ENCODE data around the gene AMH.

Gene AMH

DNA sequence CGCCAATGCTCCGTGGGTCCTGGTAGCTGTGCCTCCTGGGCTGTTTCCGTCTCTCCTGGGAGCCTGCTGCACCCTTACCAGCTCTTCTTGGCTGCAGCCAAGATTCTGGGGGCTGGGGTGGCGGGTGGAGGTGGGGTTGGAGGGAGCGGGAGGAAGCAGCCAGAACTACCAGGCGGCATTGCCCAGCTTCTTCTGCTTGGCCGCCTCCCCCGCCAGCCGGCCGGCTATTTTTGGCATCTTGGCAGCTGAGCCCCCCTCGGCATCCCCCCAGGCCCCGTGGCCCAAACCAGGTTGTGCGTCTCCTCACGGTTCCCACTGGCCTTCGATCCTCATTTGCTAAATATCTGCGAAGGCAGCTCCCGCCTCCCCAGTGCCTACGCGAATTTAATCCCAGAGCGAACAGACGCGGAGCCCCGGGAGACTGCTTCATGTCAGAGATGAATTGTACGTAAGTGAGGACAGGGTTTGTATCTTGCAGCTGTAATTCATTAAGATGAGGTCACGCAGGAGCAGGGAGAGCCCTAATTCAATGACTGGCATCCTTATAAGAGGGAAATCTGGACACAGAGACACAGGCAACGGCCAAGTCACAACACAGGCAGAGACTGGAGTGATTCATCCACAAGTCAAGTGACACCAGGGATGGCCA, 45.7 kb downstream of the AMH start:
- no peak overlapping the region for H3K4me3 ChIP-seq (ENCODE audit: extremely low read depth, insufficient read depth, low read length, poor library complexity, severe bottlenecking)
- H3K4me1 ChIP-seq (ENCODE audit: control insufficient read depth, insufficient read depth, low read length, poor library complexity, severe bottlenecking) = peaks cover 11% of the 10 kb centered on the region
- H3K27ac ChIP-seq (ENCODE audit: low read depth, low read length, severe bottlenecking) = no peak overlapping the region
- WGBS, 2 experiments (ENCODE audit: insufficient coverage in 2 of 2) = 78 to 82% methylated on average over 22 to 25 of the region's 26 CpGs
- no peaks in the 10 kb centered on the region for H3K9me3 ChIP-seq (ENCODE audit: control insufficient read depth, low read length)
- no peaks in the 10 kb centered on the region for H3K36me3 ChIP-seq (ENCODE audit: control insufficient read depth, insufficient read depth, low read length)

DNA sequence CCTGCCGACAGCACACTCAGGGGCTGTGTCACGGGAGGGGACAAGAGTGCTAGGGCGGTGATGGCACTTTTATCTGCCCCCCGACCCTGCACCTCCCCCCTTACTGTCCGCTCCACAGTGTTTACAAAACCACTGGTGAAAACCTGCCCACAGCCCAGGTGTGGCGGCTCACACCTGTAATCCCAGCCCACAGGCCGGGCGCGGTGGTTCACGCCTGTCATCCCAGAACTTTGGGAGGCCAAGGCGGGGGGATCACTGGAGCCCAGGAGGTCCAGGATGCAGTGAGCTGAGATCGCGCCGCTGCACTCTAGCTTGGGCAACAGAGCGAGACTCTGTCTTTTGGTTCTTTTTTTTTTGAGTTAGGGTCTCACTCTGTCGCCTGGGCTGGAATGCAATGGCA, 47.0 kb downstream of the AMH start:
- H3K27ac ChIP-seq (ENCODE audit: low read depth, low read length, severe bottlenecking) = no peak overlapping the region
- 89% methylated on average over 12 to 15 of the region's 16 CpGs for WGBS, 2 experiments (ENCODE audit: insufficient coverage in 2 of 2)
- no peaks in the 10 kb centered on the region for H3K9me3 ChIP-seq (ENCODE audit: control insufficient read depth, low read length)
- H3K36me3 ChIP-seq (ENCODE audit: control insufficient read depth, insufficient read depth, low read length) = no peaks in the 10 kb centered on the region
- H3K4me3 ChIP-seq (ENCODE audit: extremely low read depth, insufficient read depth, low read length, poor library complexity, severe bottlenecking) = no peak overlapping the region
- H3K4me1 ChIP-seq (ENCODE audit: control insufficient read depth, insufficient read depth, low read length, poor library complexity, severe bottlenecking) = peaks cover 4% of the 10 kb centered on the region

DNA sequence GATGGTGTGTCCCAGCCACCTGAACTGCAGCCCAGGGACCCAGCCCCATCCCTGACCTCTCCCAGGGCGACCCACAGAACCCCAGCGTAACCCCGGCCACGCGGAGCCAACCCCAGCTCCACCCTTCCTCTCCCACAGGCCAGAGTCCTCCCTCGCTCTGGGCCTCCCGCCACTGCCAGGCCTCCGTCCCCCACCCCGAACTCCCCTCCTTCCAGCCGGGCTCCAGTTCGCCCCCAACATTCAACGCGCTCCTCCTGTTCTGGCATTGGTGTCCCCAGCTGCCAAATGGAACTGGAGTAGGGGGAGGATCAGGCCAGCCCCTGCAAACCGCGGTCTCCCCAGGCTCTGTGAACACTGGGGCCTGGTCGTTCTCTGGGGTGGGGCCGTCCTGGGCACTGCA, 51.4 kb downstream of the AMH start:
- no peaks in the 10 kb centered on the region for H3K9me3 ChIP-seq (ENCODE audit: control insufficient read depth, low read length)
- H3K4me3 ChIP-seq (ENCODE audit: extremely low read depth, insufficient read depth, low read length, poor library complexity, severe bottlenecking) = no peak overlapping the region
- H3K4me1 ChIP-seq (ENCODE audit: control insufficient read depth, insufficient read depth, low read length, poor library complexity, severe bottlenecking) = no peaks in the 10 kb centered on the region
- WGBS, 2 experiments (ENCODE audit: insufficient coverage in 2 of 2) = 89 to 94% methylated on average over 10 to 11 of the region's 17 CpGs
- no peaks in the 10 kb centered on the region for H3K36me3 ChIP-seq (ENCODE audit: control insufficient read depth, insufficient read depth, low read length)
- no peak overlapping the region for H3K27ac ChIP-seq (ENCODE audit: low read depth, low read length, severe bottlenecking)

Measured in mesodermal cell (in vitro differentiated cells).